Measurements from ENCODE around the gene NLRP1. TPM values are rescaled to one million over a fixed set of nuclear protein-coding genes. Genes with fewer than 3 reads are reported as not detected.

The NLRP1 gene
- total and polyA plus RNA-seq, 2 donors (not counting 3 experiments of a cell fraction or from before 2014, with no cell fraction given), result 43.8 to 53.9 TPM

DNA sequence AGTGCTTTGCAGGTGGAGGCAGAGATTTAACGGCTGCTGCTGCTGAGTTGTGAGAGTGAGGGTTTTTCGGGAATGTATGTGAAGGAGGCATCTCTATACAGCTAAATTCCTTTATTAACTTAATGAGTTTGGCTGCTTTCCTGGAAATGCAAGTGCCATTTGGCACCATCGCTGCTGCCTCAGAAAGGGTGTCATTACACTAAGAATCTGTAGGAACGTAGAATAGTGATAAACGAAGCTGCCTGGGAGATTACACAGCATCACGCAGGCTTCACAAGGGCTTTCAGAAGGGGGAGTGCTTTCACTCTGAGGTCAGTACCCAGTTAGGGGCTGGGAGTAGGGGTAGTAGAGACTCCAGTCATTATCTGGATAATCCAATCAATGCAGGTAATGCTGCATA is 14.1 kb upstream of the NLRP1 start:
- Histone ChIP-seq H3K9me3 (replicated peaks; ENCODE audit: control insufficient read depth, insufficient read depth, low read length) (no peaks in the 10 kb centered on the region), H3K4me2 (ENCODE audit: insufficient read depth, low read length) (no peak overlapping the region), H3K9ac (replicated peaks; ENCODE audit: extremely low read depth, insufficient read depth, low read length) (no peak overlapping the region), H3K9me1 (replicated peaks; ENCODE audit: control insufficient read depth, extremely low read depth, insufficient read depth, low read length) (no peaks in the 10 kb centered on the region), H3K36me3 (ENCODE audit: control insufficient read depth in 2 of 2, extremely low read depth in 1 of 2, insufficient read depth in 2 of 2, low read length in 2 of 2) (no peaks in the 10 kb centered on the region), H3K4me3 (replicated peaks in 1 of 3; ENCODE audit: insufficient read depth in 1 of 3, low read depth in 1 of 3, low read length in 3 of 3) (no peak overlapping the region), H3K4me1 (ENCODE audit: control insufficient read depth, extremely low read depth, insufficient read depth, low read length) (no peaks in the 10 kb centered on the region), H4K20me1 (replicated peaks; ENCODE audit: control insufficient read depth, extremely low read depth, insufficient read depth, low read length) (no peaks in the 10 kb centered on the region), H3K27ac (ENCODE audit: insufficient read depth, low read depth, low read length) (no peak overlapping the region), H3K27me3 (ENCODE audit: control insufficient read depth in 2 of 2, insufficient read depth in 2 of 2, low read length in 2 of 2) (peaks cover 11% of the 10 kb centered on the region in 2 experiments), H3K79me2 (ENCODE audit: control insufficient read depth, insufficient read depth, low read length) (no peaks in the 10 kb centered on the region), H2AFZ (ENCODE audit: low read depth, low read length) (no peak overlapping the region)
- FAIRE-seq (no peak), DNase-seq (ENCODE audit: low read depth, low spot score) (no peak)
- POLR2A ChIA-PET, result no interaction called here
- intact Hi-C loops (cut with micrococcal nuclease) (no loop called here), dilution Hi-C loops (cut with MboI; ENCODE audit: extremely low pct_ligation_motif_present, low sequenced_read_pairs) (no loop called here)
- BruUV-seq (replicated peaks), result no TSS peak
- CTCF ChIA-PET, result interaction anchor here (1.2 to 1.4 kb wide), 2 partner anchors 108 to 821 kb away, joined by 3 to 6 read pairs; no protein-coding TSS in a partner anchor
- no peak for TF ChIP-seq FOS (IDR thresholded peaks at IDR 0.05; ENCODE audit: borderline replicate concordance, insufficient read depth, low read length)
- no peak for TF ChIP-seq MYC (IDR thresholded peaks at IDR 0.05; ENCODE audit: low read depth, low read length)
- no peak for TF ChIP-seq MAX (IDR thresholded peaks at IDR 0.05; ENCODE audit: insufficient read depth, insufficient read length)

GRCh38 chr17:5596421-5596820 is 12.1 kb upstream of the NLRP1 start:
- no peak overlapping the region for H3K4me3 ChIP-seq (replicated peaks in 1 of 3; ENCODE audit: insufficient read depth in 1 of 3, low read depth in 1 of 3, low read length in 3 of 3)
- intact Hi-C loops (cut with micrococcal nuclease), result no loop called here
- H3K4me1 ChIP-seq (ENCODE audit: control insufficient read depth, extremely low read depth, insufficient read depth, low read length), result no peaks in the 10 kb centered on the region
- dilution Hi-C loops (cut with MboI; ENCODE audit: extremely low pct_ligation_motif_present, low sequenced_read_pairs), result no loop called here
- no peak overlapping the region for H3K4me2 ChIP-seq (ENCODE audit: insufficient read depth, low read length)
- H3K27ac ChIP-seq (ENCODE audit: insufficient read depth, low read depth, low read length), result no peak overlapping the region
- TF ChIP-seq CTCF (IDR thresholded peaks at IDR 0.05; ENCODE audit: extremely low read depth in 1 of 2, insufficient read depth in 1 of 2, low read depth in 1 of 2, low read length in 2 of 2) (no peak), POLR2A (IDR thresholded peaks at IDR 0.05; ENCODE audit: low read depth, low read length) (no peak)
- no peaks in the 10 kb centered on the region for H3K9me1 ChIP-seq (replicated peaks; ENCODE audit: control insufficient read depth, extremely low read depth, insufficient read depth, low read length)
- H3K27me3 ChIP-seq (ENCODE audit: control insufficient read depth in 2 of 2, insufficient read depth in 2 of 2, low read length in 2 of 2), result peaks cover 8 to 11% of the 10 kb centered on the region in 2 experiments
- BruUV-seq (replicated peaks), result no TSS peak
- ChIA-PET CTCF (interaction anchor here (1.6 kb wide), 1 partner anchor 66 kb away, joined by 3 read pairs; no protein-coding TSS in a partner anchor), POLR2A (no interaction called here)
- DNase-seq (ENCODE audit: low read depth, low spot score) (no peak), FAIRE-seq (no peak)
- no peaks in the 10 kb centered on the region for H3K36me3 ChIP-seq (ENCODE audit: control insufficient read depth in 2 of 2, extremely low read depth in 1 of 2, insufficient read depth in 2 of 2, low read length in 2 of 2)
- H3K79me2 ChIP-seq (ENCODE audit: control insufficient read depth, insufficient read depth, low read length), result no peaks in the 10 kb centered on the region
- H3K9me3 ChIP-seq (replicated peaks; ENCODE audit: control insufficient read depth, insufficient read depth, low read length), result no peaks in the 10 kb centered on the region
- no peak overlapping the region for H2AFZ ChIP-seq (ENCODE audit: low read depth, low read length)
- no peaks in the 10 kb centered on the region for H4K20me1 ChIP-seq (replicated peaks; ENCODE audit: control insufficient read depth, extremely low read depth, insufficient read depth, low read length)
- no peak overlapping the region for H3K9ac ChIP-seq (replicated peaks; ENCODE audit: extremely low read depth, insufficient read depth, low read length)

Measured in endothelial cell of umbilical vein (primary cell).